ENCODE data around the gene LRP4. TPM values are rescaled to one million over a fixed set of nuclear protein-coding genes. Genes with fewer than 3 reads are reported as not detected.
A peak's percentile ranks its signal among the peaks of the same experiment; 100 is the strongest.

Gene LRP4
- total and polyA plus RNA-seq, 2 of the 8 experiments (the other 6 are each of a cell fraction or from before 2014, with no cell fraction given) = 5.4 to 22.1 TPM

GRCh38 chr11:46944356-46945075 is 26.2 kb upstream of the LRP4 start:
- H3K4me3 ChIP-seq (ENCODE audit: extremely low read depth in 1 of 4, insufficient read depth in 2 of 4, low read depth in 3 of 4, low read length in 4 of 4) = no peak overlapping the region
- H3K4me1 ChIP-seq (replicated peaks in 1 of 4; ENCODE audit: control insufficient read depth in 3 of 4, insufficient read depth in 4 of 4, low read length in 3 of 4) = no peaks in the 10 kb centered on the region
- no peak for DNase-seq (ENCODE audit: low read depth in 1 of 2, low spot score in 2 of 2)
- H3K4ac ChIP-seq (replicated peaks; ENCODE audit: insufficient read length, low read depth, low read length) = no peak overlapping the region
- no peak overlapping the region for H2AK5ac ChIP-seq (ENCODE audit: low read depth, low read length)
- H2BK120ac ChIP-seq (replicated peaks; ENCODE audit: low read depth, low read length) = no peak overlapping the region
- no peak overlapping the region for H2BK5ac ChIP-seq (ENCODE audit: low read depth, low read length)
- H3K27me3 ChIP-seq (replicated peaks in 1 of 4; ENCODE audit: control insufficient read depth in 3 of 4, extremely low read depth in 1 of 4, insufficient read depth in 3 of 4, low read length in 3 of 4) = no peaks in the 10 kb centered on the region
- ChIA-PET POLR2A (ENCODE audit: partially characterized antibody) (interaction anchor here (0.6 kb wide), 3 partner anchors 11 to 35 kb away, joined by 3 read pairs; no protein-coding TSS in a partner anchor), CTCF (ENCODE audit: partially characterized antibody) (interaction anchor here (0.8 to 2.8 kb wide), 5 partner anchors 8 to 208 kb away, joined by 3 to 7 read pairs (median 4); partner anchors contain the start of gene CSTPP1)
- peak overlapping the region; percentile 11 for H3K56ac ChIP-seq (replicated peaks; ENCODE audit: insufficient read length, low read depth, low read length)
- H3K27ac ChIP-seq (ENCODE audit: low read depth, low read length) = no peak overlapping the region
- no peak for TF ChIP-seq EP300 (IDR thresholded peaks at IDR 0.05; ENCODE audit: borderline replicate concordance in 1 of 2, low read depth in 2 of 2, low read length in 2 of 2)
- TF ChIP-seq RBBP5 (IDR thresholded peaks at IDR 0.05; ENCODE audit: borderline replicate concordance, low read depth, low read length) = no peak
- TF ChIP-seq SRF (IDR thresholded peaks at IDR 0.05; ENCODE audit: low read depth, low read length) = no peak
- TF ChIP-seq FOSL1 (IDR thresholded peaks at IDR 0.05; ENCODE audit: insufficient read depth, low read depth, low read length) = no peak
- TF ChIP-seq NRF1 (IDR thresholded peaks at IDR 0.05; ENCODE audit: low read depth, low read length) = no peak
- no peak for TF ChIP-seq CBX8 (IDR thresholded peaks at IDR 0.05; ENCODE audit: borderline replicate concordance, low read depth, low read length)
- no peak for TF ChIP-seq ASH2L (IDR thresholded peaks at IDR 0.05; ENCODE audit: low read length)
- TF ChIP-seq CTCF (IDR thresholded peaks at IDR 0.05; ENCODE audit: control extremely low read depth in 1 of 3, insufficient read depth in 1 of 3, low read depth in 1 of 3, low read length in 3 of 3) = no peak
- no peak overlapping the region for H2AFZ ChIP-seq (ENCODE audit: low read length)
- no peak overlapping the region for H4K5ac ChIP-seq (ENCODE audit: insufficient read length, low read depth, low read length)
- no peaks in the 10 kb centered on the region for H3K79me1 ChIP-seq (ENCODE audit: low read depth, low read length)
- no peak overlapping the region for H3K23ac ChIP-seq (ENCODE audit: insufficient read length)
- no peak overlapping the region for H4K91ac ChIP-seq (replicated peaks; ENCODE audit: insufficient read length, low read length)
- no peaks in the 10 kb centered on the region for H3K23me2 ChIP-seq (ENCODE audit: low read depth, low read length)
- no peak overlapping the region for H3K9ac ChIP-seq (replicated peaks in 1 of 4; ENCODE audit: extremely low read depth in 1 of 4, low read depth in 3 of 4, low read length in 3 of 4)
- H4K20me1 ChIP-seq (replicated peaks in 1 of 2; ENCODE audit: control insufficient read depth in 1 of 2, insufficient read depth in 2 of 2, low read length in 2 of 2) = no peaks in the 10 kb centered on the region
- H2BK15ac ChIP-seq (ENCODE audit: low read length) = no peak overlapping the region
- no peak for FAIRE-seq
- no peak overlapping the region for H2BK12ac ChIP-seq (ENCODE audit: low read depth, low read length)
- no peak overlapping the region for H3K14ac ChIP-seq (ENCODE audit: insufficient read length)
- WGBS, 2 experiments (ENCODE audit: extremely low coverage in 1 of 2, insufficient coverage in 1 of 2, insufficient read length in 1 of 2, insufficient replicate concordance in 2 of 2, low coverage in 1 of 2, low lambda C conversion rate in 2 of 2, missing lambda C conversion rate in 1 of 2) = 91% methylated on average over 4 of the region's 4 CpGs; no CpG with 5 or more reads in 1 of the 2 experiments
- H3K4me2 ChIP-seq (ENCODE audit: insufficient read depth in 1 of 2, low read depth in 2 of 2, low read length in 2 of 2) = no peak overlapping the region
- no peak overlapping the region for H4K8ac ChIP-seq (ENCODE audit: extremely low read depth, insufficient read depth, low read length)
- no peak overlapping the region for H3K18ac ChIP-seq (ENCODE audit: extremely low read depth, low read length)
- no peaks in the 10 kb centered on the region for H3K9me3 ChIP-seq (ENCODE audit: insufficient read depth in 2 of 2, low read depth in 1 of 2, low read length in 1 of 2)
- 0 out of 8 replicates have a peak, but pooled peaks cover 0 to 4% (median 0%) of the 10 kb centered on the region in 4 experiments for H3K36me3 ChIP-seq (ENCODE audit: control insufficient read depth in 2 of 4, insufficient read depth in 4 of 4, low read length in 3 of 4)
- no peak overlapping the region for H2BK20ac ChIP-seq (ENCODE audit: low read length)
- H3K79me2 ChIP-seq (ENCODE audit: control insufficient read depth in 1 of 2, insufficient read depth in 2 of 2, low read length in 2 of 2) = no peaks in the 10 kb centered on the region
